Spleen (tissue), 7 donors: ENCODE measurements around the gene EPSTI1.

Experiments
- POLR2A ChIP-seq, 3 donors: fragments of 450-650 bp; IDR thresholded peaks; one replicate each; pipeline ENCODE4 v1.5.1; 2017; ENCODE audit warnings: antibody characterized with exemption in 3 of 3, mild to moderate bottlenecking in 1 of 3
- TF ChIP-seq, protein P1 (sequence below), 11 experiments: fragments of 200-600 bp in 7 of 11; fragments of 450-650 bp in 4 of 11; sonication (generic) in 4 of 11; IDR thresholded peaks in 8 of 11; conservative IDR thresholded peaks in 3 of 11; 1 replicate in 7 of 11; 2 replicates in 4 of 11; pipeline versions ENCODE4 v1.4.0 to v1.8.0; 2016 to 2021; ENCODE audit warnings: antibody characterized with exemption in 11 of 11, inconsistent platforms in 4 of 11, mild to moderate bottlenecking in 1 of 11
- donor health status: DM: no; HTN: no; CAD: no; lungs with moderate emphysema.
- donor health status: DM: no; HTN: no; CAD: no.
- donor health status: DM: no; HTN: no; CAD: no.

DNA sequence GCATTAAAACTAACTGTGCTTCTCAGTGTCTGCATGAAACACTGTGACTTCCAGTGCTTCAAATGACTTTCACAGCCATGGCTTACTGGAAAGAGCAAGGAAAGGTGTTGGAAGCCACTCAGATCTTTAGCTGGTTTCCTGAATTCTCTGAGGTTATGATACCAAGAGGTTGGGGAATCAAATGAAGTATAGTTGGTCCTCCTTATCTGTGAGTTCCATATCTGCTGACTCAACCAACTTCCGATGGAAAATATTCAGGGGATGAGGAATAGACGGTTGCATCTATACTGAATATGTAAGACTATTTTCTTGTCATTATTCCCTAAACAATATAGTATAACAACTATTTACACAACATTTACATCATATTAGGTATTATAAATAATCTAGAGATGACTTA, 32.4 kb downstream of the EPSTI1 start:
- TF ChIP-seq, protein P1, sequence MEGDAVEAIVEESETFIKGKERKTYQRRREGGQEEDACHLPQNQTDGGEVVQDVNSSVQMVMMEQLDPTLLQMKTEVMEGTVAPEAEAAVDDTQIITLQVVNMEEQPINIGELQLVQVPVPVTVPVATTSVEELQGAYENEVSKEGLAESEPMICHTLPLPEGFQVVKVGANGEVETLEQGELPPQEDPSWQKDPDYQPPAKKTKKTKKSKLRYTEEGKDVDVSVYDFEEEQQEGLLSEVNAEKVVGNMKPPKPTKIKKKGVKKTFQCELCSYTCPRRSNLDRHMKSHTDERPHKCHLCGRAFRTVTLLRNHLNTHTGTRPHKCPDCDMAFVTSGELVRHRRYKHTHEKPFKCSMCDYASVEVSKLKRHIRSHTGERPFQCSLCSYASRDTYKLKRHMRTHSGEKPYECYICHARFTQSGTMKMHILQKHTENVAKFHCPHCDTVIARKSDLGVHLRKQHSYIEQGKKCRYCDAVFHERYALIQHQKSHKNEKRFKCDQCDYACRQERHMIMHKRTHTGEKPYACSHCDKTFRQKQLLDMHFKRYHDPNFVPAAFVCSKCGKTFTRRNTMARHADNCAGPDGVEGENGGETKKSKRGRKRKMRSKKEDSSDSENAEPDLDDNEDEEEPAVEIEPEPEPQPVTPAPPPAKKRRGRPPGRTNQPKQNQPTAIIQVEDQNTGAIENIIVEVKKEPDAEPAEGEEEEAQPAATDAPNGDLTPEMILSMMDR (IDR thresholded peaks at IDR 0.05 in 8 of 11, conservative IDR thresholded peaks at IDR 0.05 in 3 of 11) = no peak
- no peak for TF ChIP-seq POLR2A (IDR thresholded peaks at IDR 0.05)
